Stimulated activated CD4-positive, alpha-beta T cell treated with anti-CD3 and anti-CD28 coated beads, Interleukin-4, amount 100 ng/mL, for 24 hours (primary cell): ENCODE measurements around the gene C5orf52.
"Not testable (repeated sequence)": the region's sequence is repeated elsewhere in the genome, so short reads cannot be mapped to it uniquely, and the experiment has no call there.

Source experiments
- DNase-seq: peaks from one replicate; pipeline ENCODE4 v3.0.0-alpha.2; 2020

The C5orf52 gene

DNA sequence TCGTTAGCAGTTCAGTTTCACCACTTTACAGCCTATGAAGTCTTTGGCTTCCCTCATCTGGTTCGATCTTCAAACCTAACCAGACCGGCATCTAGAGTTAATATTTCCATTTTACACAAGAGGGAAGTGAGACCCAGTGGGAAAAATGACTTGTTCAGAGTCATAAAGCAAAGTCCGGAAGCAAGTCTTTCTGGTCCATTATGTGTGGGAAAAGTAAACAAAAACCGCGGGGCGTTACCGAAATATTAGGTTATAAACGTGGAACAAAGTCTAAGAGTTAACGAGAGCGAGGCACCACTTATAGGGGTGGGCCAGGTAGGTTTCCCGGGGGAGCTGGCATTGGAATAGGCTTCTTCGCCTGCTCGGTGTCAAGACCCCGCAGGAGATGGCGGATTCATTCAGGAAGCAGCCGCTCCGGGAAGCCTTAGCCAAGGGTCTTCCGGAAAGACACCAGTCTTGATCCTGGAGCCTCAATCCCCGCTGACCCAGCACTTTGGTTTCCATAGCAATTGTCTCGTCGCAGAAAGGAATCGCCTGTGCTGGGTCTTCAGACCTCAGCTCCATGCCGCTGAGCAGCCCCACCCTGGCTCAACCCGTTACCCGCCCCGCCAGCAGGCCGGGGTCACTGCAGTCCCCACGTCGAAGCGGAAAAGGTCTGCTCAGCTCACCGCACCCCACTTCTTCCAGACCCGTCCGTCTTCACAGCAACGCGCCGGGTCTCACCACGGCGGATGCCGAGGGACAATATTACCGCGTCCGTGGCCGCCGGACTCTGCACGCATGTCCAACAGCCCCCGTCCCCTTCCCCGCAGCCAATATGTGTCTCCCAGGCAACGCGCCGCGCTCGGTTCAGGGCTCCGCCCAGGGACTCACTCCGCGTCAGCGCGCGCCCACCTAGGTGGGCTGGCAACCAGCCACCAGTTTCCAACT, at the start of gene C5orf52:
TSS of gene C5orf52 (plus strand) at position 872 of the 930 bp plus-strand sequence. CDS start 82 bp downstream, outside the sequence.
- peak; percentile 14 for DNase-seq

DNA sequence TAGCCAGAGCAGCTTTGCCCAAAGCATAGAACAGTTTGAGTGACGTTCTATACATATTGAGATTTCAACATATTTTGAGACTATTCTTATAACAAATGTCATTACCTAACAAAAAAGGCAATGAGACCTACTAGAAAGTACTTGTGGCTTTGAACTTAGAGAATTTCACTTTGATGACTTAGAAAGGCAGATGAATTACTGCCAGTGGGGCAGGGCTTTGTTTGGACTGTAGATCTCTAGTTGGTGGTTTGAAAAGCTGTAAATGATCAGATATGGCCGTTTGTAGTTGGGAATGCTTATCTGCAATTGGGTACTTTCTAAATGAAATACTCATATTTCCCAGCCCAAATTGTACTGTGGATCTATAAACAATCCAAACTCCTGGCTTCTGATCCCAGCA, 47.2 kb upstream of the C5orf52 start:
- DNase-seq, result no peak

DNA sequence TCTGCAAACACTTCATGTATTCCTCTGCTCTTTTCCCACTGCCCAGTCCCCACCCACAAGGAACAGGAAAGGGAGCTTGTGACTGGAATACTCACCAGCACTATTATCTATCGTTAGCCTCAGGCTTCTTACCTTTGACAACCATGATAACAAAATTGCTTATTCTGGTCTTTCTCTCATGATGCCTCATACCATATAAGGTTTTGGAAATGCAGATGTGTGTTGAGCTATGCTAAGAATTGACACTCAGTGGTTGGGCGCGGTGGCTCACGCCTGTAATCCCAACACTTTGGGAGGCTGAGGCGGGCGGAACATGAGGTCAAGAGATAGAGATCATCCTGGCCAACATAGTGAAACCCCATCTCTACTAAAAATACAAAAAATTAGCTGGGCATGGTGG, 44.5 kb upstream of the C5orf52 start:
- no peak for DNase-seq

DNA sequence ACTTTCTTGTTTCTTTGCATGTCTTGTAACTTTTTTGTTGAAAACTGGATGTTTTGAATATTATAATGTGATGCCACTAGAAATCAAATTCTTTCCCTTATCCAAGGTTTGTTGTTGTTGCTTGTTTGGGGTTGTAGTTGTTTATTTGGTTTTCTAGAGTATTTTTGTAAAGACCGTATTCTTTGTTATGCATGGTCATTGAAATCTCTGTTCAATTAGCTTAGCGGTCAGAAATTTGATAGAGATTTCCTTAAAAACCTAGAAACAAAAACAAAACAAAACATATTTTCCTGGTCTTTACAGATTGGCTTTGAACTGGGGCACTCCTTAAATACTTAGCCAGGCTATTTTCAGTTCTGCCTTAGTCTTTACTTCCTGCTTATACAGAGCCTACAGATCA, 41.0 kb upstream of the C5orf52 start:
- DNase-seq, result no peak

DNA sequence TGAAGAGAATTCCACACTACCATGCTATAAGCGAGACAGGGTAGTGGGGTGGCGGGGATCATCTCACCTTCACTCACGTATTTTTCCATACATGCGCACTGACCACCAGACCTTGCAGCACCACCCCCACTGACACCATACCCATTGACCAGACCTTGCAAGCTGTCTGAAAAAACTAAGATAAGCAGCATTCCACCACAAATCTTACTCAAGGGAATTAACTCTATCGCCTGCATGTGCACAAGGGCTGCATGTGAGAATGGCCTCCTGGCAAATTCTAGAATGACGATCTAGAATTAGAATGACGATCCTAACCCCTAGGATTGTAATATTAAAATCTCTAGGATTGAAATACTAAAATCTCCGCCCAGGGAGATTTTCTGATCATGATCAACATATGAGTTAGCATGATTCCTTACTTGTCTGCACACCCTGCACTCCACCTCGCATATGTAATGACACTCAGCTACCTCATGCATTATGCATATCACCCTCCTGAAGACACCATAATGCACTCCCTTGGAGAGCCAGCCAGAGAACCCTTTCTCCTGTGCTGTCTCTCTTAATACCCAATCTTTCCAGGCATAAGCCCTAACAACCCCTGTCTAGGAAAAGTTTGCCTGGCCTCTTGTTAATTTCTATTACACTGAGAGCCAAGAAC, 30.8 kb upstream of the C5orf52 start:
- no peak for DNase-seq

DNA sequence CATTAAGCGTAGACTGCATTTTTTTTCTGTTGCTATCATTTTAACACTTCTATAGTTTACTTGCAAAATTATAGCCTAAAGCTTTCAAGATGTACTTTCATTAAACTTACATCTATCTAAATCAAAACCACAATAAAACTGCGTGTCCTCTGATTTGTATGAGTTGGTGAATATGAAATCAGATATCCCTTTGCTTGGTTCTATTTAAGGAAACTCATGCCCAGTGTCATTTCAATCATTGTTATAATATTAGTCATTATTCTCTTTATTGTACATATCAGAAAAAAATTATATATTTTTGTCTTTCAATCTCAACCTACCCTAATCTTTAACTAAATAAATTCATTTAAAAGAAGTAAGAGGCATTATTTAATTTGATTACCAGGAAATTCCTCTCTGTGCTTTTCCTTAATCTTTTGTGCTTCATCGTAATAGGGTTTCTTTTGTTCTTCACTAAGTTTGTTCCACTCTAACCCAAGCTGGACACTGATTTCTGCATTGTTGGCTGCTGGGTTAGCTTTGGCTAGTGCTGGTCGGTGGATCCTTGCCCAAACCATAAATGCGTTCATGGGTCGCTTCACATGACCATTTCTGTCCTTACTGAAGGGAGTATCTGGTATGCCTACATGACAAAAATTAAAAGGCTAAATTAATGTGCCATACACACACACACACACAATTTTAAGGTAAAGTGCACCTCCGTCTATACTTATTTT, 22.9 kb upstream of the C5orf52 start:
- no peak for DNase-seq

DNA sequence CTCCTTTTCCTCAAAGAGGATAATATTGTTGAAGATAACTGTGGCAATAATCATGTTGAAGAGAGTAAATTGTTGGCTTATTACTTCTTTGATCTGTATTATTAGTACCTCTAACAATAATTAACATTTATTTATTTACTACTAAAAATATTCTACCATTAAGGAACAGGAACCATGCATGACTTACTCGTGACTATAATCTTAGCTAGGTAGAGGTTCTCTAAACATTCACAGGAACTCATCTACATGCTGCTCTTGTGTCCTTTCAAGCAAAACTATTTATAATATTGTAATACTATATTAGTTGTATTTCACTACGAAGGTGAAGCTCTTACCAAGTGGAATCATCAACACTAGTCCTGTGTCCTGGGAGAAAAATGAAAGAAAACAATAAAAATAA, 22.2 kb upstream of the C5orf52 start:
- no peak for DNase-seq

DNA sequence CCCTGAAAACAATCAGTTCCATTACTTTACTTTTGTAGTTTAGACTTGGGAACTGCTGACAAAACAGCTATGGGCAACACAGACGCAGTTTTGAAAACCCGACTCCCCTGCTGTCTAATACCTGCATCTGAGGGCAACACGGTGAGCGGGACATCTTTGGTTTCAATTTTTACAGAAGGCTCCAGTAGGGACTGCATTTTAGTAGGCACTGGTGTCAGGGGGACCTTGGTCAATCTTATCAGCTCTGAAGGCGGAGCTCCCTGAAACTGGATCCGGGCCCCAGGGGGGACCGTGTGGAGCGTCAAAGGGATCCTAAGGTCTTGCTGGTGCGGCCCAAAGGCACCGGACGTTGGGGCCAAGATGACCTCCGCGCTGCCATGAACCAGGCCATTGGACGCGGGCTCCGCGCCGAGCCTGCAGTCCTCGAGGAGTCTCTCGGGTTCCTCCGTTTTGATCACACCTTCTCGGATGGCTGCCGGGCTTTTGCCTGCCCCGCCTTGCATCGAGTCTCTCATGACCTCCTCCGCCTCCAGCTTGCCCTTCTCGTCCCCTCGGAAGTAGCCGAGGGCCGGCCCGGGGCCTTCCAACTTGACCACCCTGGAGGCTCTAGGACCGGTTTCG, 20.2 kb upstream of the C5orf52 start:
- no peak for DNase-seq

DNA sequence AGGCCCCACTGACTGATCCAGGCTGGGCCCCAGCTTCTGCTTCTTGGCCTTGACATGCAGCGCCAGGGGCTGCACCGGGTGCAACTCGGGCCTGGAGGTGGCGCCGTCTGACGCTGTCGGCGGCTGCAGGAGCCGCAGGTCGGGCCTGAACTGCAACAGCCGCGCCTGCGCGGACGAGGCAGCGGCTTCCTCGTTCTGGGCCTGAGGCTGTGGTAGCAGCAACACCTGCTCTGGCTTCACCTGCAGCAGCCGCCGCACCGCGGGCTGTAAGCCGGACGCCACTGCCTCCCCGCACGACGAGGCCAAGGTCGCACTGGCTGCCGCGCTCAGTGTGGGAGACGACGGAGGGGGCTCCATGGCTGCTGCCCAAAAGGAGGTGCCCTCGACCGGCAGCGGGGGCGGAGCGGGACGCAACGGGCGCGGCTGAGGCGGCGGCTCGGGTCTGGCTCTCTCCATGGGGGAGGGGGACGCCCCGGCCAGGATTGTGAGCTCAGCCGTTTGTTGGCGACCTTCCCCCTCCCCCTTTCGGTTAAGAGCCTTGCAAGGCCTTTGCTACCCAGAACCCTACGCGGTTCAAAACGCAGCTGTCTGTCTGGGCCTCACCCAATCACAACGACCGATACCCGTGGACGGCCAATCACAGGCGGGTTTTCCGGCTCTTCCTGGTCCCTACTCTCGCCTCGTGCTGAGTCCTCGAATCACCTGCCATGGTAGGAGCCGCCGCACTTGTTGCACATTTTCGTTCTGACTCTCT, 19.5 kb upstream of the C5orf52 start:
- DNase-seq, result peak; percentile 79

DNA sequence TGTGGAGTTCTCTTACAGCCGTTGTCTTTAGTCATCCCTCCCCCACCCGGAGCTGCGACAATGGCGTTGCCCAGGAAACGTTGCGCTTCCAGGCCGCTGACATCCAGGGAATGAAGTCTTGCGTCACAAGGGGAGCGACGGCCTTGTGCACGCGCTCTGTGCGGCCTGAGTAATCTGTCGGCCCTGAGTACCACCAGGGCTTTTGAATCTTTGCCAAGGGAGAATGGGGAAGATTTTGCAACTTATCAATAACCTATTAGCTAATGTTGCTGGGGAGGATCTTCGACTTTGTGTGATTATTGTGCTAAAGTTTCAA, 19.0 kb upstream of the C5orf52 start, which contains the start of gene SOX30:
TSS of gene SOX30 (minus strand) at position 62 of the 316 bp plus-strand sequence. CDS start 360 bp downstream, outside the sequence.
- no peak for DNase-seq

DNA sequence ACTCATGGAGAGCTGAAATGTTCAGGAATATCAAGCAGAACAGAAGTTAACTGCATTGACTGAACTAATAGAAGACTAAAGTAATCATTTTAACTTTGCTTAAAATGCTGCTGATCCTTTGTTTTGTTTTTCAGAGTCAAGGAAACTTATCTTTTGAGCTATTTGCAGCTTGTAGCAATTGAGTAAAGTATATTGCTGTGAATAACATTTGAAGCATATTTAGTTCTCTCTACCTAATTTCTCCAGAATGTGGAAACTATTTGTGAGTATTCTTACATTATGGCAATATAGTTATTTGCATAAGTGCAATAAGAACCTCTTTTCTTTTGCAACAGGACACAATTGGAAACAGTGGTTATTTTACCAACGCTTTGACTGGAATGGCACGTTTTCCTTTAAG, 13.8 kb upstream of the C5orf52 start:
- DNase-seq, result no peak

DNA sequence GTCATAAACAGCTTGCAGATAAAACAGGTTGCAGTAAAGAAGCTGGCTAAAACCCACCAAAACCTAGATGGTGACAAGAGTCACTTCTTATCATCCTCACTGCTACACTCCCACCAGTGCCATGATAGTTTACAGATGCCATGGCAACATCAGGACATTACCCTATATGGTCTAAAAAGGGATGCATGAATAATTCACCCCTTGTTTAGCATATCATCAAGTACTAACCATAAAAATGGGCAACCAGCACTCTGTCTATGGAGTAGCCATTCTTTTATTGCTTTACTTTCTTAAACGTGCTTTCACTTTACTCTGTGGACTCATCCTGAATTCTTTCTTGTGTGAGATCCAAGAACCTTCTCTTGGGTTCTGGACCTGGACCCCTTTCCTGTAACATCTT, 12.4 kb upstream of the C5orf52 start:
- DNase-seq, result no peak

DNA sequence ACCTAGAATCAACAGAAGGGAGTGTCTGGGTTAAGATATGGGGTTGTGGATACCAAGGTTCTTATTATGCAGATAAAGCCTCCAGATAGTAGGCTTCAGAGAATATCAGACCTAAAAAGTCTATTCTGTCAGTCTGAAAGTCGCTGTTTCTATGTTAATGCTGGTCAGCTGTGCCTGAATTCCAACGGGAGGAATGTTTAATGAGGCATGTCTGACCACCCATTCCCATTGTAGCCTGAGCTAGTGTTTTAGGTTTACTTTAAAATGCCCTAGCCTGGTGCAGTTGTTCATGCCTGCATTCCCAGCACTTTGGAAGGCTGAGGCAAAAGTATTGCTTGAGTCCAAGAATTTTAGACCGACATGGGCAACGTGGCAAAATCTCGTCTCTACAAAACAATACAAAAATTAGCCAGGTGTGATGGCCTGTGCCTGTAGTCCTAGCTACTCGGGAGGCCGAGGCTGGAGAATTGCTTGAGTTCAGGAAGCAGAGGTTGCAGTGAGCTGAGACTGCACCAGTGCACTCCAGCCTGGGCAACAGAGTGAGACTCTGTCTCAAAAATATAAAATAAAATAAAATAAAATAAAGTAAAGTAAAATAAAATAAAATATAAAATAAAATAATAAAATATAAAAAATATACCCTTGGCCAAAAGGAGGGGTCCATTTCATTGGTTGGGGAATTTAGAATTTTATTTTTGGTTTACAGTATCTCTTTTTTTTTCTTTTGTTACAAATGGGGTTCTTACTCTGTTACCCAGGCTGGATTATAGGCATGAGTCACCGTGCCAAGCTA, 11.3 kb upstream of the C5orf52 start:
- DNase-seq, result no peak

DNA sequence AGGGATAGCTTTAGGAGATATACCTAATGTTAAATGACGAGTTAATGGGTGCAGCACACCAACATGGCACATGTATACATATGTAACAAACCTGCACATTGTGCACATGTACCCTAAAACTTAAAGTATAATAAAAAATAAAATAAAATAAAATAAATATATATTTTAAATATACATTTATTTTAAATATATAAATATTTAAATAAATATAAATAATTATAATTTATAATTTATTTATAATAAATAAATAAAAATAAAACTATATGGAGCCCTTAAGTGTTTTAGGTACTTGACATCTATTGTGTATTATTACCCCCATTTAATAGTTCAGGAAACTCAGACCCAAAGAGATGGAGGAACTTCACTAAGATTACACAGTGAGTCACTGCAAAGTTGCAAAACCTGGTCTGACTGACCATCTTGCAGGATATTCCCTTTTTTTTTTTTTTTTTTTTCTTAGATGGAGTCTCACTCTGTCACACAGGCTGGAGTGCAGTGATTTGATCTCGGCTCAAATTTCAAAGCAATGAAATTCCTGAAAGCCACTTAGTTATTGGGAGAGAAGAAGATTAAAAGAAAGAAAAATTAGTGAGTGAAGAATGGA, 5.8 kb upstream of the C5orf52 start:
- no peak for DNase-seq

DNA sequence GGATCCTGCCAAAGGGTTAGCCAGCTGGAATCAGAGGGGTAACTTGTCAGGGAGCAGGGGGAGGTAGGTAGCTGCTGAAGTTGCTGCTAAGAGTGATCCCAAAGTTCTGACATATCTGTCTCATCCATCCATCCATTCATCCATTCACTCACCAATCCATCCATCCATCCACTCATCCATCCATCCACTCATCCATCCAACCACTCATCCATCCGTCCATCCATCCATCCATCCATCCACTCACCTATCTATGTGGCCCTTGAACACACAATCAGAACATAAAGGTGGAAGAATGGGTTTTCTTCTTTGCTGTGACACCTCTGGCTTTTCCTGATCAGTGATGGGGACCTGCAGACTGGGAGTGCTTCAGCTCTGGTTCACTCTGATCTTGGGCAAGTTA, 3.0 kb upstream of the C5orf52 start:
- no peak for DNase-seq

DNA sequence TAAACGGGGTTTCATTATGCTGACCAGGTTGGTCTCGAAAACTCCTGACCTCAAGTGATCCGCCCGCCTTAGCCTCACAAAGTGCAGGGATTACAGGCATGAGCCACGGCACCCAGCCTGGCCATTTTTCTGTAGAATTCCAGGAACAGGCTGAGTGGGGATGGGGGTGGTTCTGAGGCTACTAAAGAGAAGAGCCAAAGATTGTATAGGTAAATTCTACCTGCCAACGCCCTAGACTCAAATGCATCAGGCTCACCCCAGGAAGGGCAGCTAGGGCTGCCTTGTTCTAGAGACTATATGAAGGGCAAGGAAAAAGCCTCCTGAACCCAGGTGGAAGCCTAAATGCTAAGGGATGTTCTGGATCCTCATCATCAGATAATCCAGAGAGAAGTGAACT, 1.6 kb upstream of the C5orf52 start:
- DNase-seq, result no peak

DNA sequence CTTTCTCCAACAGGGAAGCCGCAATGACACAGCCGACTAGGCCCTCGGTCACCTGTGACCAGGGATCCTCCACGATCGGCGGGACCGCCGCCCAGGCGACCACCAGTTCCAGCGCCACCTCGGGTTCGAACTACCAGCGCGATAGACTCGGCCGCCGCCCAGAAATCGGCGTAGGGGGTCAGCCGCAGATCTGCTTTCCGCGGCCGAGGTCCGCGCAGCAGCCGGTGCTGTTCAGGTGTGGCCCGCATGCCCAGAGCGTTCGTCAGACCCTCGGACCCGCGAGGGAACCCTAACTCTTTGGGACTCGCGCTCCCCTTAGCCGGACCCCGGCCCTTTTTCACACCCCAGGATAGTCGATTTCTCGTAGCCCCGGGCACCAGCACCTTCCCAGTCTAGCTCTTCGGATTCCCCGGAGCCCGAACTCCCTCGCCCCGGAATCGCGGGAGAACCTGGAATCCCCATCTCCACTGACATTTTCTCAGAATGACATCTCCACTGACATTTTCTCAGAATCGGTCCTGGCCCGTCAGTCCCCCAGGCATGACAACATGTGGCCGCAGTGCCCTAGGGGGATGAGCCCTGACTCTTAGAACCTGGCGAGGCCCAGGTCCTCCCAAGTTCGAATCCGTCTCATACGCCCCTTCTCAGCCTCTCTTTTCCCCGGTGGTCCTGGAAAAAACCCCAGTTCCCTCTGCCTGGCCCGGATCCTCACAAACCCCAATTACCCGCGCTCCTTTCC, 428 bp downstream of the C5orf52 start:
- DNase-seq, result no peak

DNA sequence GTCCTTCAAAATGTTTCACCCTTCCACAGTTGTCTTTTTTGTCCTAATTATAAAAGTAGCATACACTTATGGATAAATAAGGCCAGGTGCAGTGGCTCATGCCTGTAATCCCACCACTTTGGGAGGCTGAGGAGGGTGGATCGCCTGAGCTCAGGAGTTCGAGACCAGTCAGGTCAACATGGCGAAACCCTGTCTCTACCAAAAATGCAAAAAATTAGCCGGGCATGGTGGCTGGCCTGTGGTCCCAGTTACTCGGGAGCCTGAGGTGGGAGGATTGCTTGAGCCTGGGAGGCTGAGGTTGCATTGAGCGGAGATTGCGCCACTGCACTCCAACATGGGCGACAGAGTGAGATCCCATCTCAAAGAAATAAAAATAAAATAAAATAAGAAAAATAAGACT, 1.6 kb downstream of the C5orf52 start:
- DNase-seq, result no peak

DNA sequence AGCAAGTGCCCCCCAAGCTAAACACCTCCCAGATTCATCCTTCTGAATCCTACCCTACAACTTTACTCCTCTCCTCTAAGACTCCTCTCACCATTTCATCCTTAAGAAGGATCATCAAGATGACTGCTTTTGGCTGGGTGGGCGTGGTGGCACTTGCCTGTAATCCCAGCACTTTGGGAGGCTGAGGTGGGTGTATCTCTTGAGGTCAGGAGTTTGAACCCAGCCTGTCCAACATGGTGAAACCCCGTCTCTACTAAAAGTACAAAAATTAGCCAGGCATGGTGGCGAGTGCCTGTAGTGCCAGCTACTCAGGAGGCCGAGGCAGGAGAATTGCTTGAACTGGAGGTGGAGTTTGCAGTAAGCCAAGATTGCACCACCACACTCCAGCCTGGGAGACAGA, 3.0 kb downstream of the C5orf52 start:
- not testable (repeated sequence) for DNase-seq

DNA sequence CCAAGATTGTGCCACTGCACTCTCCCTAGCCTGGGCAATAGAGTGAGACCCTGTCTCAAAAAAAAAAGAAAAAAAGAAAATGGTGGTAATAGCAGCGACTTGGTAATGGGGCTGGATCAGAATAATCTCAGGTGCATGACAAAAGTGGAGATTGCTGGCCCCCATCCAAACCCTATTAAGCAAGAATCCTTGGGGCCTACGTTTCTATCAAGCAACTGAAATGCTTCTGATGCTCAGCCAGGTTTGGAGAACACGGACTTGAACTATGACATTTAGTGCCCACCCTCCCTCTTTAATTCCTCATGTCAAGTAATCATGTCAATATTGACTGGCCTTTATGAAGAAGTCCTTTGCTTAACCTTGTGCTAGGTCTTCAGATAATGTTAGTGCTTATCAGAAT, 6.6 kb downstream of the C5orf52 start:
- DNase-seq, result no peak
